Left kidney (tissue), 2 donors: Measurements from ENCODE around the gene FOXA2. TPM values are rescaled to one million over a fixed set of nuclear protein-coding genes. Genes with fewer than 3 reads are reported as not detected.

Source experiments
- DNase-seq: peaks from one replicate; pipeline ENCODE4 v3.0.0-alpha.2; 2013
- polyA plus RNA-seq: library from polyadenylated mRNA; unstranded; fragments of 120-200 nt; gene quantifications from one replicate; pipeline ENCODE4 v1.2.1, GENCODE V29; 2013; ENCODE audit not compliant: insufficient read length

The FOXA2 gene
- polyA plus RNA-seq, 1 donor: not detected

GRCh38 chr20:22536956-22537756 lies 47.2 kb downstream of the FOXA2 start:
- no peak for DNase-seq

GRCh38 chr20:22536141-22536828 lies 48.1 kb downstream of the FOXA2 start:
- no peak for DNase-seq

- no peak for DNase-seq
These were observed 48.9 kb downstream of the FOXA2 start for GRCh38 chr20:22535483-22535882.

- DNase-seq: no peak
These were observed 50.3 kb downstream of the FOXA2 start for GRCh38 chr20:22533823-22534751.

GRCh38 chr20:22532598-22532997 lies 51.8 kb downstream of the FOXA2 start:
- DNase-seq: no peak

- DNase-seq: no peak
These were observed 52.6 kb downstream of the FOXA2 start for GRCh38 chr20:22531756-22532155.

GRCh38 chr20:22531056-22531615 lies 53.2 kb downstream of the FOXA2 start:
- DNase-seq: no peak
